B cell (primary cell): ENCODE results near the gene TTC23L.

Source experiments
- EZH2 ChIP-seq: IDR thresholded peaks from 2 replicates; pipeline ENCODE4 v1.6.1; 2012; ENCODE audit warnings: borderline replicate concordance, low read depth, mild to moderate bottlenecking, moderate library complexity, low read length; ENCODE audit not compliant: insufficient read depth, poor library complexity, severe bottlenecking
- TF ChIP-seq, protein P1 (sequence below): fragments of 200-600 bp; IDR thresholded peaks from one replicate; pipeline ENCODE4 v1.8.0; 2022; ENCODE audit warnings: antibody characterized with exemption, mild to moderate bottlenecking

DNA sequence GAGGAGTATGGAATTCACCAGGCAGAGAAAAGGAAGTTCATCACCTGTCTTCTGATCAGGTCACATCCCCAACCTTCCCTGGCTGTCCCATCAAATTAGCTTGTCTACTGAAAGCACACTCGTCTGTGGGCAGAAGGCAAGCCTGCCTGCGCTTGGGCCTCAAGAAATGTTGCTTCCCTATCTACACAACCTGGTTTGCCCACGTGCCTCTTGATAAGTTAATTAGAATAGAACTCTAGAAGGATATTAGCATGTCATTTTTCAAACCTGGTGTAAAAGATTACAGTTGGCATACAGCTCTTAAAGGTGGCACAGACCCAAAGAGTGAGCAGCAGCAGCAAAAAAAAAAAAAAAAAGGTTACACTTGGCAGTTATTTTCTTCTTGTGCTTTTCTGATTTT lies 5.1 kb downstream of the TTC23L start:
- TF ChIP-seq, protein P1, sequence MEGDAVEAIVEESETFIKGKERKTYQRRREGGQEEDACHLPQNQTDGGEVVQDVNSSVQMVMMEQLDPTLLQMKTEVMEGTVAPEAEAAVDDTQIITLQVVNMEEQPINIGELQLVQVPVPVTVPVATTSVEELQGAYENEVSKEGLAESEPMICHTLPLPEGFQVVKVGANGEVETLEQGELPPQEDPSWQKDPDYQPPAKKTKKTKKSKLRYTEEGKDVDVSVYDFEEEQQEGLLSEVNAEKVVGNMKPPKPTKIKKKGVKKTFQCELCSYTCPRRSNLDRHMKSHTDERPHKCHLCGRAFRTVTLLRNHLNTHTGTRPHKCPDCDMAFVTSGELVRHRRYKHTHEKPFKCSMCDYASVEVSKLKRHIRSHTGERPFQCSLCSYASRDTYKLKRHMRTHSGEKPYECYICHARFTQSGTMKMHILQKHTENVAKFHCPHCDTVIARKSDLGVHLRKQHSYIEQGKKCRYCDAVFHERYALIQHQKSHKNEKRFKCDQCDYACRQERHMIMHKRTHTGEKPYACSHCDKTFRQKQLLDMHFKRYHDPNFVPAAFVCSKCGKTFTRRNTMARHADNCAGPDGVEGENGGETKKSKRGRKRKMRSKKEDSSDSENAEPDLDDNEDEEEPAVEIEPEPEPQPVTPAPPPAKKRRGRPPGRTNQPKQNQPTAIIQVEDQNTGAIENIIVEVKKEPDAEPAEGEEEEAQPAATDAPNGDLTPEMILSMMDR = no peak
- no peak for TF ChIP-seq EZH2
